ENCODE results near the gene MCM8. TPM values are rescaled to one million over a fixed set of nuclear protein-coding genes. Genes with fewer than 3 reads are reported as not detected.
A peak's percentile ranks its signal among the peaks of the same experiment; 100 is the strongest.

The MCM8 gene
- total RNA-seq, 1 experiment from 2014 or later = 21.6 TPM

DNA sequence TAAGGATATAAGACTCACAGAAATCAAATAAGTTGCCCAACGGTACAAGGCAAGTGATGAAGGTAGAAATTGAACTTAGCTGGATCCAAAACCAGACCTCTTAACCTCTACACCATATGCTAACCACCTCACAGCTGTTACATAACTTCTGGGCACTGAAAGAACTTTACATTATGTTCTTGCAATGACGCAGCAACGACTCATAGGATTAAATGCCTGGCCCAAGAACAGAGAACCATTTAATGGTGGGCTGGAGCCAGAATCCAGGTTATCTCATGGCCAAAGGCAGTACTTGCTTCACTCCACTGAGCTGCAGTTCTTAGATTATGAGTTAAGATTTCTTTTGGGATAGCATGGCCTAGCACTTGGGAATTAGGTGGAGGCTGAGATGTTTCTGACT lies 4.5 kb upstream of the MCM8 start:
- no peak for DNase-seq (ENCODE audit: low spot score)

- no peak for DNase-seq (ENCODE audit: low spot score)
These were observed 3.2 kb upstream of the MCM8 start for GRCh38 chr20:5947276-5947675.

DNA sequence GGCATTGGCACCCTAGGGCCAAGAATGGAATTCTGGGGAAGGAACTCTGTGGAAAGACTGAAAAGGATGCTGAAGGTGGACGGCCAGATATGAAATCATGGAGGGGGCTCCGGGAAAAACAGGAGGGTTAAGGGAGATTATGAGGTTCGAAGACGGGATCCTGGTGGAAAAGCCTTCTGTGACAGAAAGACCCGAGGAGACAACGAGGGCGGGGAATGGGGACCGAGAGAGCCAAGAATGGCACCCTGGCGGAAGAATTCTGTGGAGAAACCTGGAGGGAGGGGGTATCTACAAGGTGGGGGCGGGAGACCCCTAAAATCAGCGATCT lies 545 bp upstream of the MCM8 start:
- DNase-seq (ENCODE audit: low spot score) = no peak

GRCh38 chr20:5967469-5967868 lies 17.0 kb downstream of the MCM8 start:
- no peak for DNase-seq (ENCODE audit: low spot score)

DNA sequence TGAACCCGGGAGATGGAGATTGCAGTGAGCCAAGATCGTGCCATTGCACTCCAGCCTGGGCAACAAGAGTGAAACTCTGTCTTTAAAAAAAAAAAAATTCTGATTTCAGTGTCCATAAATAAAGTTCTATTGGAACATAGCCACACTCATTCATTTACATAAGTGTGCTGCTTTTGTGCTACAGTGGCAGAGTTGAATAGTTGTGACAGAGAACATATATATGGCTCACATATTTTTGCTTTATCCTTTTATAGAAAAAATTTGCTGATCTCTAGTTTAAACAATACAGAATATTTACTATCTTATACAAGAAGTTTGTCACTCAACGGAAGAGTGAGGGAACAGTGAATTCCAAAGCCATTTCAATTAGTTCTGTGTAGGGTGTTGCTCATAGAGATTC lies 18.0 kb downstream of the MCM8 start:
- no peak for DNase-seq (ENCODE audit: low spot score)

DNA sequence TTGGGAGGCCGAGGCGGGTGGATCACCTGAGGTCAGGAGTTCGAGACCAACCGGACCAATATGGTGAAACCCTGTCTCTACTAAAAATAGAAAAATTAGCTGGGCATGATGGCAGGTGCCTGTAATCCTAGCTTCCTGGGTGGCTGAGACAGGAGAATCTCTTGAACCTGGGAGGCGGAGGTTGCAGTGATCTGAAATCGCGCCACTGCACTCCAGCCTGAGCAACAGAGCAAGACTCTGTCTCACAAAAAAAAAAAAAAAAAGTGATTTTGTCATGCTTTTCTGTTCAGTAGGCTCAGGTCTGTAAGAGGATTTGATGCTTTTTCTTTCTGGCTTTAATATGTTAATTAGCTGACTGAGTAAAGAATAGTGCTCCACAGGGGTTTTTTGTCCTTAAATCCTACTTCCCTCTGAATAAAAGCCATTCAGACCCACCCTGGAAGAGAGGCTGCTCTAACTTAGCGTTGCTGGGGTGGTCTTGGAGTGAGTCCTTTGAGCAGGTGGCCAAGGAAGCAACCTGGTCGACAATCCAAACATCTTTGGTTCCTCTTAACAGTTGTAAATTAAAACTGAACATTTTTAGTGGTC lies 19.0 kb downstream of the MCM8 start:
- DNase-seq (ENCODE audit: low spot score) = no peak

GRCh38 chr20:5969940-5970339 lies 19.5 kb downstream of the MCM8 start:
- DNase-seq (ENCODE audit: low spot score) = no peak

DNA sequence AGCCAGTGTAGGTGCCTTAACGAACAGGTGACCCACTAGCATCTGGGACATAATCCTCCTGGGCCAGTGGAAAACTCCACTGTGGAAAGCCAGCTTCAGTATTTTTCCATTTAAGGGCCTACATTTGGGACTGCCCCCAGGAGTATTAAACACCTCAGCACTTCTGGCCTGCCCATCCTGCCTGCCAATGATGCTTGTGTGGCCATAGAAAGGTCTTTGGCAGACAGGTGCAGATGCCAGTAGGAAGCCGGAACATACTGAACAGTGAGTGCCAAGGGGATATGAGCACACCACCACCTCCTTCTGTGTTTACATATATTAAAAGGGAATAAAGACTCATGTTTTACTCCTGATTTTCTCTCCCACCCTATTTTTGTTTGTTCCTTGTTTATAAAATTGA lies 19.9 kb downstream of the MCM8 start:
- no peak for DNase-seq (ENCODE audit: low spot score)

- no peak for DNase-seq (ENCODE audit: low spot score)
These were observed 20.8 kb downstream of the MCM8 start for GRCh38 chr20:5971203-5971602.

- DNase-seq (ENCODE audit: low spot score) = no peak
These were observed 22.7 kb downstream of the MCM8 start for GRCh38 chr20:5973172-5973571.

- DNase-seq (ENCODE audit: low spot score) = no peak
These were observed 23.5 kb downstream of the MCM8 start for GRCh38 chr20:5973971-5974370.

DNA sequence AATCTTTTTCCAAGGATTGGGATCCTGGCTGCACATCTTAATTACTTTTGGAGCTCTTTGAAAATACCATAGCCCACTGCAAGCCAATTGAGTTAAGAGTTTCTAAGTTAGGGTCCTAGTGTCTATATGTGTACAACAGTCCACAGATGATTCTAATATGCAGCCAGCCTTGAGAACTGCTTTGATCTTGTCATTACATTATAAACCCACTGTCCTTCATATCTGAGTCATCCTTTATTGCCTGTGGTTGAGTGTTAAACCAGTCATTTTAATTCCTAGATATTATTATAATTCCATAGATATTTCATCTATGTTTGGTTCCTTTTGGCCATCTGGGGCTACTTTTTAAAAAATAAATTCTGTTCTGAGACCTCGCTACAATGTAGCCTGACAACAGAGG lies 24.1 kb downstream of the MCM8 start:
- no peak for DNase-seq (ENCODE audit: low spot score)

DNA sequence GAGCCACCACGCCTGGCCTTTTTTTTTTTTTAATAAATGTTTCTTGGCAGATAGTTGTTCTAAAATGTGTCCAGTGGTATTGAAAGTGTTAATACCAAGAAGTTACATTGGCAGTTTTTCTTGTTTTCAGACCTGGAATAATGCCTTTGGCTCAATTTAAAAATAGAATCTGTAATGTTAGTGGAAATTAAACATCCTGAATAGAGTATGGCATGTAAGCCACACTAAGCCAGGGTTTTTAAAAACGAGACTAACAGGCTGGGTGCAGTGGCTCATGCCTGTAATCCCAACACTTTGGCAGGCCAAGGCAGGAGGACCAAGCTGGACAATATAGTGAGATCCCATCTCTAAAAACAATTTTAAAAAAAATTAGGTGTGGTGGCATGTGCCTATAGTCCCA lies 25.3 kb downstream of the MCM8 start:
- no peak for DNase-seq (ENCODE audit: low spot score)

DNA sequence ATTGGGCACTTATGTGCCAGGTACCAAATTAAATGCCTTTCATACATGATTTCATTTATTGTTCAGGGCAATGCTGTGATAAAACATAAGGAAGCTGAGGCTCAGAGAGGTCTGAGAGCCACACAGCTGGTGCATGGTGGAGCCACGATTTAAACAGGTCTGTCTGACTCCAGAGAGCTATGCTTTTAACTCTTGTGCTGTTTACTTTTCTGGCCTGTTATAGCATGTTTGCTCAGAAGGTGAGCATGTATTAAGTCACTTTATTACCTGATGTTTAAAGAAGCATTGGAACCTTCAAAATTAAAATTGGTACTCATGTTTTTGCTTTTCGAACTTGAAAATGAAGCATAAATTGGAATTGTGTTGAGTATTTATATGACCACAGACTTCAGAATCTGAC lies 26.8 kb downstream of the MCM8 start:
- no peak for DNase-seq (ENCODE audit: low spot score)

DNA sequence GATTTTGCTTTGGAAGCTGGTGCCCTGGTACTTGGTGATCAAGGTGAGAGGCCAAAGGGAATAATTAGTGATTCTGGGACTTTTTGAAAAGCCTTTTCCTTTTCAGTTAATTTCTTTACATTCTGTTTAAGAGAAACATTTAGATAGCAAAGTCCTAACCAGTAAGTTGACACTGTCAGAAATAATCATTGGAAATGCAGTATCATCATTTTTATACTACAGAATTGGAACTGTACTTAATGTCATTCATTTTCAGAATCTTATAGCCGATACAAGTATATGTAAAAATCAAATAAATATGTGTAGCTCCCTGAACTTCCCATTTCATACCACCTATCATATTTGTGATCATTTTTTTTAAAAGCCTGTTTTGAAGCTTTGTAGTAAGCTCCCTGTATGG lies 27.5 kb downstream of the MCM8 start:
- DNase-seq (ENCODE audit: low spot score) = no peak

DNA sequence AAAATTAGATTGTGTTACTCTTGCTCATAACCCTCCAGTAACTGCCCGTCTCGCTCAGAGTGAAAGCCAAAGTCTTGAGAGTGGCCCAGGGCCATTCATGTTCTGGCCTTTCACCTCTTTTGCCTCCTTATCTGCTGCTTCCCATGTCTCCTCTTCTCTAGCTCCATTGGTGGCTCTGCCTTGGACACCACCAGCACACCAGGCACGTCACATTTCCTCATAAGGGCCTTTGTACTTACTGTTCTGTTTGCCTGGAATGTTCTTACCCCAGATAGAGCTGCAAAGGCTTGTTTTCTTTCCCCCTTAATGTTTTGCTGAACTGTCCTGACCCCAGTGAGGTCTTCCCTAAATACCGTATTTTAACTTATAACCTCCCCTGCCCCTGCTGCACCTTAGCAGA lies 29.3 kb downstream of the MCM8 start:
- no peak for DNase-seq (ENCODE audit: low spot score)

DNA sequence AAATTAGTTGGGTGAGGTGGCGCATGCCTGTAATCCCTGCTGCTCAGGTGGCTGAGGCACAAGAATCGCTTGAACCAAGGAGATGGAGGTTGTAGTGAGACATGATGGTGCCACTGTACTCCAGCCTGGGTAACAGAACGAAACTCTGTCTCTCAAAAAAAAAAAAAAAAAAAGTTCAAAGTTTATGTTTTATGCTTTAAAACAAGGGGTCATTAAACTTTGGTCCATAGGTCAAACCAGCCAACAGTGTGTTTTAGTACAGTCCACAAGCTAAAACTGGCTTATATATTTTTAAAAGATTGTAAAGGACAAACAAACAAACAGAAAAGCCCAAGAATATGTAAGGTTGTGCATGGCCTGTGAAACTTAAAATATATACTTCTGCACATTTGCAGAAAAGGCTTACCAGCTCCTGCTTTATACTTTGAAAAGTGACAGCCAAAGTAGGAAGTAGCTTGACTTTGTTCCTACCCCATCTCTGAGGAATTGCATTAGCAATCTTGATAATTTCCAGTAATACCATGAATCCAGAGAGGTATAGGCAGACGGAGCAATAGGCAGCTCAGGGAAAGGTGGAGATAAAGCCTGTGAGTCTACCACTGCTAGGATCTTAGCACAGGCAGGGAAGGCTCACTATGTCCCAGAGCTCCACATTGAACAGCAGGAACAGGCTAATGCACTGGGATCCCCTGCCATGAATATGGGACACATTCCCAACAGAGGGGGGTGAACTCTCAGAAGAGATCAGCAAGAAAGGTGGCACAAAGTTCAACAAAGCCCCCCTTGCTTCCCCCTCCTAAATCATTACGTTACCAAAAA lies 30.5 kb downstream of the MCM8 start:
- no peak for DNase-seq (ENCODE audit: low spot score)

DNA sequence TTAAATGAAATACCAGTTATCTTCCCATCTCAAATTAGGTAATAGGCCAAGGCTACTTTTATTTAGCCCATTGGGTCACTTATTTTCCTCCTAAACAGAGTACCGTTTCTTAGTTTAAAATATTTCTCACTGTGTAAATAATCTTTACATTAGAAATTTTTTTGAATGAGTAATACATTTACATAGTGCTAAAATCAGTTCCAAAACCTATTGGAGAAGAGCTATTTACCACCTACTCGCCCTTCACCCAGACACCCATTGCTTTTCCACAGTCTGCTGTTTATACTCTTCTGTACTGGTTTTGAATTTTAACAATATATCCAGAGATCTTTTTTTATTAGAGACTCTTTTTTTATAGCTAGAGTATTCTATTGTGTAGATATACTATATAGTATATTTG lies 36.9 kb downstream of the MCM8 start:
- no peak for DNase-seq (ENCODE audit: low spot score)

DNA sequence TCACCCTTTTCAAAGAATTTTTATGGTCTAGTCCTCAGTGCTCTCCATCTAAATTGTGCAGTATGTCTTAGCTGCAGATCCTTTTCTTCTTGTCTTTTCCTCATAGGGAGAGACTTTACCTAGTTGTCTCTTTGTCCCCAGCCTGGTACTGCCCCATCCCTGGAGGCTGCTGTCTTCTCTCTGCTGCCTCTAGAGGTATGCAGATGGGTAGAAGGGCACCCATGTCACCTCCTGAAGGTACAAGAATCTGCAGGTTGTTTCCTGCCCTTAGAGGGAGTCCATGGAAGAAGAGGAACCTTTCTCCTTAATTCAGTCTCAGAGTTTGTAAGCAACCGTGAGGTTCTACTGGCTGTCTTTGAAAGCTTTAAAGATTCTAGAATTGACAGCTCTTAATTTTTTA lies 39.1 kb downstream of the MCM8 start:
- DNase-seq (ENCODE audit: low spot score) = no peak

DNA sequence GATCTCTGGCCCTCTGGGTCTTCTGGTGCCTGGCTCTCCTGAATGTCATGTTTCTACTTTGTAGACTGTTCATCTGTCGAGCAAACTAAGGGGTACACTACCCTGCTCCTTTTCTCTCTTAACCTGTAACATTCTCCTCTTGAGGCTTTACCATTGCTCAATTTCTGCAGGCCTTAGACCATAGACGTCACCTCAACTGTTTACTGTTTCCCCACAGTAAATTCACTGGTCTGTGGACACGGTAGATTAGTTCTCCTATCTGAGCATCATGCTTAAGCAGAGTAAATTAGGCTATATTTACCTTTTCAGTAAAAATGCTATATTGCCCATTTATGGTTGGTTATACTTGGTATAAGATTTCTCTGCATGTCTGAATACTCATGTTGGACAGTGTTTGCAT lies 40.5 kb downstream of the MCM8 start:
- DNase-seq (ENCODE audit: low spot score) = no peak

- no peak for DNase-seq (ENCODE audit: low spot score)
These were observed 41.4 kb downstream of the MCM8 start for GRCh38 chr20:5991623-5992441.

DNA sequence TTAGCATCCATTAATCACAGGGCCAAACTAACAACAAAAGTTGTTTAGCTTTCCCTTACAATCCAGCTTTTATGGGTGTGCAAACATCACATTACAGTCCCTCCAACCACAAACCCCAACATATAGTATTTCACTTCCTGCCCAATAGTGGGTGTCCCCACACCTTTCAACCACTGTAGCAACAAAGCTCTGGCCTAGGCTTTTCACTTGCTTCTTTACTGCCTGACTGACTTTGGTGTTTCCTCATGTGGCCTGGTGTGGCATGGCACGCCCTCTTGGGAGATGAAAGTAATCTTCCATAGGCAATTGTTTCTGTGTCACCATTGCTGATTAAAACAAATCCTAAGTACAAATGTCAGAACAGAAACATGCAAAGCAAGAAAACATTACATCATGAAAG lies 46.3 kb downstream of the MCM8 start:
- DNase-seq (ENCODE audit: low spot score) = peak; percentile 14

DNA sequence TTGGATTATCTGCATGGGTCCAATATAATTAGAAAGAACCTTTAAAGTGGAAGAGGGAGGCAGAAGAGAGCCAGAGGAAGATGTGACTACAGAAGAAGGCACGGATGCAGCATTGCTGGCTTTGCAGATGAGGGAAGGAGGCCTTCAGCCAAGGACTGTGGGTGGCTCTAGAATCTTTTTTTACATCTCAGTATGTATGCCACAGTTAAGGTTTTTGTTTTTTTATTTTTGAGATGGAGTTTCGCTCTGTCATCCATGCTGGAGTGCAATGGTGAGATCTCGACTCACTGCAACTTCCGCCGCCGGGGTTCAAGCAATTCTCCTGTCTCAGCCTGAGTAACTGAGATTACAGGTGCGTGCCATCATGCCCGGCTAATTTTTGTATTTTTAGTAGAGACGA lies 49.3 kb downstream of the MCM8 start:
- DNase-seq (ENCODE audit: low spot score) = no peak
